GM12865 (cell line): ENCODE results near the gene CA12.

Experiments
- DNase-seq: peaks from one replicate; pipeline ENCODE4 v3.0.0; 2010; ENCODE audit warnings: low read depth
- H3K4me3 ChIP-seq: 2 replicates; pipeline ENCODE4 v1.5.1; 2011; ENCODE audit warnings: mild to moderate bottlenecking, low read depth, low read length, control low read depth
- CTCF ChIP-seq: IDR thresholded peaks from 2 replicates; pipeline ENCODE4 v1.5.1; 2011; ENCODE audit warnings: low read length, control low read depth, low read depth, inconsistent platforms; ENCODE audit not compliant: insufficient read depth; ENCODE audit errors: missing control alignments

CA12 gene

GRCh38 chr15:63409179-63409578, 27.5 kb upstream of the CA12 start:
- TF ChIP-seq CTCF, result no peak
- DNase-seq, result no peak

GRCh38 chr15:63408524-63408923, 26.9 kb upstream of the CA12 start:
- no peak for DNase-seq
- no peak overlapping the region for H3K4me3 ChIP-seq
- no peak for TF ChIP-seq CTCF

More at GRCh38 chr15:63409179-63409578, 27.5 kb upstream of the CA12 start:
- no peak overlapping the region for H3K4me3 ChIP-seq

GRCh38 chr15:63407612-63408011, 26.0 kb upstream of the CA12 start:
- no peak for TF ChIP-seq CTCF
- DNase-seq, result no peak
- H3K4me3 ChIP-seq, result no peak overlapping the region

GRCh38 chr15:63405683-63406390, 24.2 kb upstream of the CA12 start:
- no peak for DNase-seq
- no peak for TF ChIP-seq CTCF
- no peak overlapping the region for H3K4me3 ChIP-seq

- no peak for DNase-seq
- H3K4me3 ChIP-seq, result no peak overlapping the region
- no peak for TF ChIP-seq CTCF
Observed at GRCh38 chr15:63405159-63405558, 23.5 kb upstream of the CA12 start.

GRCh38 chr15:63403254-63403945, 21.8 kb upstream of the CA12 start:
- no peak for DNase-seq
- TF ChIP-seq CTCF, result no peak
- H3K4me3 ChIP-seq, result no peak overlapping the region
